UCSD-AML1 (cell line): ENCODE measurements around the gene BMP2K.
"Not testable (repeated sequence)": the region's sequence is repeated elsewhere in the genome, so short reads cannot be mapped to it uniquely, and the experiment has no call there.

Source experiments
- DNase-seq: peaks from one replicate; lab custom pipeline; 2025; ENCODE audit not compliant: unreplicated experiment; lab: John Stamatoyannopoulos, UW

Gene BMP2K

DNA sequence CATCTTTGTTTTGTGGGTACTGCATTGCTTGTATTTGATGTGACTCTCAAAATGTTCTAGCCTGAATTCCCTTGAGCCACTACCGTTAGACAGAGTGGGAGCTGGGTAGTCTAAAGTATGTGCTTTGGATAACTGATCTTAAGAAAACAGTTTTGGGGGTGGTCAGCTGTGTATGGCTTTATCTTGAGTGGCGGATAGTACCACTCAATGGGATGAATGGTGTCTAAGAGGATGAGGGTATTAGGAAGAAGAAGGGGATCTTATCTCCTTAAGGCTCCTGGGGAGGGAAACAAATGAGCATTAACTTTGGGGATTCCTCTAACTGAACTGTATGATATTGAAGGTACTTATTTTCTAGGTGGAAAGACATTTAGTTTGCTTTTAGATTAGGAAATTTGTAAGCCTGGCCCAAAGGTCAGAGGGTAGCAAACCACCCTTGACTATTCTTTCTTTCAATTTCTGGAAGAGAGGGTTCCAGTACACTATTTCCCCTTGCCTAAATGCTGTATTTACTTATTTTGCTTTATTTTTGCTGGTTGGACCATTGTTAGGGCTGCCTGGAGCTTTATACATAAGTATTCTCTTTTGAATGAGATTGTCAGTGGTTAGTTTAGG is 11.3 kb downstream of the BMP2K start:
- DNase-seq, result no peak

DNA sequence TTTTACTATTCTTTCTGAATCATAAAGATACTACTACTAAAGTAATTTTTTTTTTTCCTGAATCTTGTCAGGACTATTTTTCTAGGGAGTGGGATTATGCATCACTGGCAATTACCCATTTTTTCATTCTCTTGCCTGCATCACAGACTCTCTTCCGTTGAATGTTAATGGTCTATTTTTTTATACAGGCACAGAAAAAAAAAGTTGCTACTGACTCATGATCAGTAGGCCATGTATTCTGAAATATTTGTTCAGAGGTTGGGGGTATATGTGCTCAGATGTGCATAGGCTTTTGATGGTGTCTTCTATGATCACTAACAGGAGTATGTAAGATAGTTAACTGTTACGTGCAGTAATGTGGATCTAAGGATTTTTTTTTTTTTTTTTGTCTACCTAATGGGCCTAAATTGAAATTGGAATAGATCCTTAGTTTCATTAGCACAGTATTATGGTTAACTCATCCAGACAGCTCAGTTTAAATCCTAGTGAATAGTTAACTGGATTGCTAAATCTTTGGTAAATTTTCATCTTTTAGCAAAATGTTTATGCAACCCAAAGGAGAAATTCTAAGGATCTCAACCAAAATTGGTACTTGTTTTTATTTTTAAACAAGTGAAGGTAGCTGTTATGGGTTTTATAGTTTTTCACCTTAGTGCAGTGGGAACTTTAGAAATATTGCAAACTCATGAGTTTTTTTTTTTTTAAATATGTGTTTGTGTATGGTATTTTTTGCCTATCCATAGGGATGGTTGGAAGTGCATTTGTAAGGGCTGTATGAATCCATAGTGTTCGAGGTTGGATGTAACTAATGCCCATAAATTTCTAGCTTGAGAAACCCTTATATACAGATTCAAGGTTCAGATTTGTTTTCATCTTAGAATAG is 12.1 kb downstream of the BMP2K start:
- no peak for DNase-seq

DNA sequence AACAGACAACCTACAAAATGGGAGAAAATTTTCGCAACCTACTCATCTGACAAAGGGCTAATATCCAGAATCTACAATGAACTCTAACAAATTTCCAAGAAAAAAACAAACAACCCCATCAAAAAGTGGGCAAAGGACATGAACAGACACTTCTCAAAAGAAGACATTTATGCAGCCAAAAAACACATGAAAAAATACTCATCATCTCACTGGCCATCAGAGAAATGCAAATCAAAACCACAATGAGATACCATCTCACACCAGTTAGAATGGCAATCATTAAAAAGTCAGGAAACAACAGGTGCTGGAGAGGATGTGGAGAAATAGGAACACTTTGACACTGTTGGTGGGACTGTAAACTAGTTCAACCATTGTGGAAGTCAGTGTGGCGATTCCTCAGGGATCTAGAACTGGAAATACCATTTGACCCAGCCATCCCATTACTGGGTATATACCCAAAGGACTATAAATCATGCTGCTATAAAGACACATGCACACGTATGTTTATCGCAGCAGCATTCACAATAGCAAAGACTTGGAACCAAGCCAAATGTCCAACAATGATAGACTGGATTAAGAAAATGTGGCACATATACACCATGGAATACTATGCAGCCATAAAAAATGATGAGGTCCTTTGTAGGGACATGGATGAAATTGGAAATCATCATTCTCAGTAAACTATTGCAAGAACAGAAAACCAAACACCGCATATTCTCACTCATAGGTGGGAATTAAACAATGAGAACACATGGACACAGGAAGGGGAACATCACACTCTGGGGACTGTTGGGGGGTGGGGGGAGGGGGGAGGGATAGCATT is 19.7 kb downstream of the BMP2K start:
- not testable (repeated sequence) for DNase-seq

DNA sequence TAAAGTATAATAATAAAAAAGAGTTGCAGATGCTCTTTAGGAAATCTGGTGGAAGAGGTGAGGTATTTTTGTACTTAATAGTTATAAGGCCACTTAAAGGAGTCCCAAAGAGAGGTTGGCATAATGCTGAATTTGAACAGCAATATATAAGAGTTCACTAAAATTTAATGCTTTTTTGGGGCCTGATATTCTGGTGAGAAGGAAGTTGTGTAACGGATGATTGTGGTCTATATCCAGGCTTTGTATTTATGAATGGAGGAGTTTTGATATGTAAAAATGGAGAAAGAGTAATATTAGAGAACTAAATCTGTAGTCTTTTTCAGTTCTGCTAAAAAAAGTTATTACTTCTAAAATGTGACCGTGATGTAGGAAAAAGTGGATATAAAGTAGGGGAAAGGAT is 20.4 kb downstream of the BMP2K start:
- DNase-seq, result no peak

DNA sequence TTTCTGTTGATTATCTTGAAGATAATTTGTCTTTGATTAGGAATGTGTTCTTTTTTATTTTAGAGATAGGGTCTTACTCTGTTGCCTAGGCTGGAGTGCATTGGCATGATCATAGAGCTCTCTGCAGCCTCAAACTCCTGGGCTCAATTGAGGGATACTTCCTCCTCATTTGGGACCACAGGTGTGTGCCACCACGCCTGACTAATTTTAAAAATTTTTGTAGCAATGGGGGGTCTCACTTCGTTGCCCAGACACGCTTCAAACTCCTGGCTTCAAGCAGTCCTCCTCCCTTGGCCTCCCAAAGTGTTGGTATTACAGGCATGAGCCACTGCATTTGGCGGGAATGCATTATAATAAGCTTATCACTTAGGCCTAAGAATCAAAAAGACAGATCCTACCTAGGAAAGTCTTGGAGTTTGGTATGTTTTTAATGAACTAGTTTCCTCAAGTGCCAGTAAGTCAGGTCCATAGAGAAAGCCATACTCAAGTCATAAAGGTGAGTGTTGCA is 21.7 kb downstream of the BMP2K start:
- DNase-seq, result no peak

DNA sequence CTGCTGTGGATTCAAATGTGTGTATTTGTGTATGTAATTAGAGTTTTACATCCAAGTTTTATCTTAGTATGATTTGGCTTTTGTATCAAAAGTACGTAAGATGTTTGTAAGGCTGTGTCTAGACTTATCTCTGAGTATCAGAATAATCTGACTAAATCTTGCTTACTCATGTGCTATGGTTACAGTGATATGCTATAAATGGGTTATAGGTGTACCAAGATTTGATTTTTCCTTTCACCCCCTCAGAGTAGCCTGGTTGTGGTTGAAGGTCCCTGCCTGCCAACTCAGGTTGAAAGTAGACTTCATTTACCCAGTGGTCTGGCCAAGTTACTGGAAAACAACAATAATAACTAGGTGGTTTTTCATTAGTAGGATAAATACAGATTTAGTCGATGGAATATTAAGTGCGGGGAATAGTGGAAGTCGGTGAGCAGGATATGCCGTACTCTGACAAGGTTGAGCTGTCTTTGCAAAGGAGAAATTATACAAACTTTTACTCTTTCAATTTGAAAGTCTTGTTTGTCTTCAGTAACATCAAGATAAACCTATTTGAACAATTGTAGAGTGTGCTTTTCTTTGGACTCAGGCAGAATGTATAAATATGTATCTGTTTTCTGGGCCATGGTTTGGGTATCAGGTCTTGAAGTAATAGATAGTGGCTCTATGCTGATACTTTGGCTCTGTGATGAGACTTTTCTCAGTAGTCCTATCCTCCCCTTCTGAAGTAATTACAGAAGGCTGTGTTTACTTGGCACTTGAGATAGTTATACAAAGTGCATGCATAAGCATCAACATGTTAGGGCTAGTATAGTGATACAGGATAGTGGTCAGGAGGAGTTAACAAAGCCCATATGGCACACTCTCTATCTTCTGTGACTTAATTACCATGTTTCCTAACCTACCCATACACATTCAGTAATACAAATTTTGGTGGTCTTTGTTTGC is 23.7 kb downstream of the BMP2K start:
- no peak for DNase-seq

DNA sequence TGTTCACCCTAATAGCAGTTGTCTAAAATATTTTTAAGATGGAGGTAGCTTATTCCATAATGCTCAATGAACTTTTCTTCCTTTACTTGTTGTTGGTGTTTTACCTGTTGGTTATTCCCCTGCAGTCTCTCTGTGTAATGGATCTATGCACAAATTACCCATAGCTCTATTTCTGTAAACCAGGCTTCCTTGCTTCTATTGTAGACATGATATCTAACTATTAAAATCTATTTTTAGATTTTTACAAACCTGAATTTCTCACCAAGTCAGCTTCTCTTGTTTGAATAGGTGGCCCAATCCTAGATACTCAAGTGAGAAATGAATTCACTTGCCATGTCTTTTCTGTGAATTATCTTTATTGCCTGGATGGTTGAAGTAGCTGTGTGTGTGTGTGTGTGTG is 24.8 kb downstream of the BMP2K start:
- DNase-seq, result no peak

DNA sequence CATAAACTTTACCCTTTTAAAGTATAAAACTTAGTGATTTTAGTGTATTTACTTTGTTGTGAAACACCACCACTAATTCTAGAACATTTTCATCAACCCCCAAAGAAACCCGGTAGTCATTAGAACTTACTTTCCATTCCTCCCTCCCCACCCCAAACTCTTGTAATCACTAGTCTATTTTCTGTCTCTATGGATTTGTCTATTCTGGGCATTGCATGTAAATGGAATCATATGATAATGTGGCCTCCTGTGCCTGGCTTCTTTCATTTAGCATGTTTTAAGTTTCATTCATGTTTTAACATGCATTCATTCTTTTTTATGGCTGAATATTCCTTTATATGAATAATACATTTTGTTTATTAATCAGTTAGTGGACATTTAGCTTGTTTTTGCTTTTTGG is 27.8 kb downstream of the BMP2K start:
- no peak for DNase-seq

DNA sequence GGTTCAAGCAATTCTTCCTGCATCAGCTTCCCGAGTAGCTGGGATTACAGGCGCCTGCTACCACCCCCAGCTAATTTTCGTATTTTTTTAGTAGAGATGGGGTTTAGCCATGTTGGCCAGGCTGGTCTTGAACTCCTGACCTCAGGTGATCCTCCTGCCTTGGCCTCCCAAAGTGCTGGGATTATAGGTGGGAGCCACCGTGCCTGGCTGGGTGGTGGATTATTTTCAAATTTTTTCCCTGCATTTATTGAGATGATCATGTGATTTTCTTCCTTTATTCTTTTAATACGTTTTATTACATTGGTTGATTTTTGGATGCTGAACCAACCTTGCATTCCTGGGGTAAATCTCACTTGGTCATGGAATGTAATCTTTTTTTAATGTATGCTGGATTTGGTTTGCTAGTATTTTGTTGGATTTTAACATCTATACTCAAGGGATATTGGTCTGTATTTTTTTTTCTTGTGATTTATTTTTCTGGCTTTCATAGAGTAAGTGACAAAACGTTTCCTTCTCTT is 30.9 kb downstream of the BMP2K start:
- no peak for DNase-seq

DNA sequence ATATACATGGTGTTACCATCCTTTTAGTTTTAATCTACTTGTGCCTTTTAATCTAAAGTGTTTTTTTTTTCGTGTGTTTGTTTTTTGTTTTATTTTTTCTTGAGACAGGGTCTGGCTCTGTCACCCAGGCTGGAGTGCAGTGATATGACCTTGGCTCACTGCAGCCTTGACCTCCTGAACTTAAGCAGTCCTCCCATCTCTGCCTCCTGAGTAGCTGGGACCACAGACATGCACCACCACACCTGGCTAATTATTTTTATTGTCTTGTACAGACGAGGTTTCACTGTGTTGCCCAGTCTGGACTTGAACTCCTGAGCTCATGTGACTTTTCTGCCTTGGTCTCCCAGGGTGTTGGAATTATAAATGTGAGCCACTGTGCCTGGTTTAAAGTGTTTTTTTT is 33.1 kb downstream of the BMP2K start:
- no peak for DNase-seq

DNA sequence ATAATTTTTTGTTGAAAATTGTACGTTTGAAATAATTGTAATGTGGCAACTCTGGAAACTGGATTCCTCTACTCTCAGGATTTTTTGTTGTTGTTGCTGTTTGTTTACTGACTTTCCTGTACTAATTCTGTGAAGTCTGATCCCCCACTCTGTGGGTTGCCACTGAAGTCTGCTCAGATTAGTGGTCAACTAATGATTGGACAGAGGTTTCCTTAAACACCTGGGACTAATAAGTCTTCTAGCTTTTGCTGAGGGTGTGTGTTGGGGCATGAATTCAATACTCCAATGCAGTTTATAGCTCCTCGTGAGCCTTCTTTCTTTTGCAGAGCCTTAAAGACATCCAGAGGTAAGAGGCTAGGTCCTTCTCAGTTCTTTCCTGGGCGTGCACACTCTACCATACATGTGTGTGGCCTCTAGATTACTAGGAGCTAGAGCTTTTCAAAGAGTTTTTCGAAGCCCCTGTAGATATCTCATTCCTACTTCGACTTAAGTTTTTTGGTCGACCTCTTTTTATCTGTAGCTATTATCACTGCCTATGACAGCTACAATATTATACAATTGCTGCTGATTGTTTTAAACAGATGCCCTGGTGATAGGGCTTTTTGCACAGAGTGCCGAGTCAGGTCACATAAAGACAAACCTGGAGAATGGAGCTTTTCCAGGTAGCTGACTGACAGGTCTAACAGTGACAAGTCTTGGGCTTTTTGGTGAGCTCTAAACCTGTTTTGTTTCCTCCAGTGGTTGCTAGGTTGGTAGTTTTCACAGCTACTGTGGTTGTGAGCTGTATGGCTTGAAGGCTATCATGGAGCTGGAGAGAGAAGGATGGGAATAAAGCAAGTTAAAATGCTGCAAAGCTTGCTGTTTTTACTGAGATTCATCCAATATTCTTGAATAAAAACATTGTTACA is 34.0 kb downstream of the BMP2K start:
- no peak for DNase-seq

DNA sequence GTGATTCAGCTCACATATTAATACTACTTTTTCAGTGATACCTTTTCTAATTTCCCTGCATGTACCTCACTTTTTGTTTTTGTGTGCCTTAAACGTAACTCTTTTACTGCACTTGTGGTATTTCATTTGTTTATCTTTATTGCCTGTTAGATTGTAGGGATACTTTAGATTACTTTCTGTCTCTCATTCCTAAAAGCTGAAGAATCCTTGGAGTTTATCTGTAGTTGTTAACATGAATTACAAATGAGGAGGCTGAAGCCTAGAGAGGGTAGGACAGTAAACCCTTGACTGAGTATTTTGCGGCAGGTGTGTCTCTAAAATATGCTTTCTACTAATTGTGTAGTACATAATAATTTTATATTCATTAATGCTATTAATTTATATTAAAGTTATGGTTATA is 34.9 kb downstream of the BMP2K start:
- no peak for DNase-seq

DNA sequence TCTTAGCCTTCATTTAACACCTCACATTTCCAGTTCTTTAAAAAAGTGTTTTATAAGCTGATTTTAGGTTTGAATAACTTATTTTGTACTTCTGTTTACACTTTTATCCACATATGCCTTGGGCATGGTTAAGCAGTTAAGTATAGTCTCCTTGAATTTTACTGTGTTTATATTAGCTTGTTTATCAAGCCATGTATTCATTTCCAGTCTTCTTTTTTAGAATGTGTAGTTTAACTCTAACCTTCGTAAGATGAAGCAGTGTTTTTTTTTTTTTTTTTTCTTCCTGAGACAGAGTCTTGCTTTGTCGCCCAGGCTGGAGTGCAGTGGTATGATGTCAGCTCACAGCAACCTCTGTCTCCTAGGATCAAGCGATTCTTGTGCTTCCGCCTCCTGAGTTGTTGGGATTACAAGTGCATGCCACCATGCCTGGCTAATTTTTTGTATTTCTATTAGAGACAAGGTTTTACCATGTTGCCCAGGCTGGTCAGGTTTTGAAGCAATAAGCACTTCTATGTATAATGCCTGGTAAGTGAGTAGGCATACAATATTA is 42.5 kb downstream of the BMP2K start:
- no peak for DNase-seq

DNA sequence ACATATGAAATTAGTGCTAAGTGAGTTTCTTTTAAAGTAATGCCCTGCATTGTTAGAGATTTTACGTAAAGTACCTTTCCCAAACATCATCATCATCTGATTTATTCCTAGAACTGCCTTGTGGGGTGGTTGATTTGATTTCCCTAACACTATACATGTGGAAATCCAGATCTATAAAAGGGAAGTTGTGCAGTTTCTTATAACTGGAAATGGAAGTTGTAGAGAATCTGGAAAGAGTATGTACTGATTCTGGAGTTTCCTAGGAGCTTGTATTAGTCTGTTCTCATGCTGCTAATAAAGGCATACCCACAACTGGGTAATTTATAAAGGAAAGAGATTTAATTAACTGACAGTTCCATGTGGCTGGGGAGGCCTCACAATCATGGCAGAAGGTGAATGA is 47.9 kb downstream of the BMP2K start:
- no peak for DNase-seq

DNA sequence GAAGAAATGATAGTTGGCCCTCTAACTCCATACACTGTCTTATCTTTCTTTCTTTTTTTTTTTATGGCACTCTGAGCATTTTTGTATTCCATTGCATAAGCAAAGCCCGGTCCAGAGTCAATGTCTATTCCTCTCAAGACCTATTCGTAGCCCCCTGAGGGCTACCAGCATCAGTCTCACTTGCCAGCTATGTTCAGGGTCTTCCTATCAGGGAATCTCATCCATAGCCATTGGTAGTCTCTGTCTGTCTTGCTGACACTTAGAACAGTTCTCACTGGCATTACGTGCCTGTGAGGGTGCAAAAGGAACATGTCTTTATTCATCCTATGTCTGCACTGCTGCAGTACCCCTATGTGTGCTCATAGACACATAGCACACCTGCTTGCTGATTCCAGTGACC is 51.0 kb downstream of the BMP2K start:
- no peak for DNase-seq

DNA sequence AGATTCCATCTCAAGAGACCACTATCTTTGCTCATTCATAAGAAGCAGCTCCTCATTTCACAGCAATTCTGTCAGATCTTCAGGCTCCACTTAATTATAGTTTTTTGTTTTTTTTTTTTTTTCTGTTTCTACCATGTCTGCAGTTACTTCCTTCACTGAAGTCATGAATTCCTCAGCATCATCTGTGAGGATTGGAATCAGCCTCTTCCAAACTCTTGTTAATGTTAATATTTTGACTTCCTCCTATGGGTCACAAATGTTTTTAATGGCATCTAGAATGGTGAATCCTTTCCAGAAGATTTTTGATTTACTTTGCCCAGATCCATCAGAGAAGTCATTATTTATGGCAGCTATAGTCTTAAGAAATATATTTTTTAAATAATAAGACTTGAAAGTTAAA is 53.1 kb downstream of the BMP2K start:
- DNase-seq, result no peak

DNA sequence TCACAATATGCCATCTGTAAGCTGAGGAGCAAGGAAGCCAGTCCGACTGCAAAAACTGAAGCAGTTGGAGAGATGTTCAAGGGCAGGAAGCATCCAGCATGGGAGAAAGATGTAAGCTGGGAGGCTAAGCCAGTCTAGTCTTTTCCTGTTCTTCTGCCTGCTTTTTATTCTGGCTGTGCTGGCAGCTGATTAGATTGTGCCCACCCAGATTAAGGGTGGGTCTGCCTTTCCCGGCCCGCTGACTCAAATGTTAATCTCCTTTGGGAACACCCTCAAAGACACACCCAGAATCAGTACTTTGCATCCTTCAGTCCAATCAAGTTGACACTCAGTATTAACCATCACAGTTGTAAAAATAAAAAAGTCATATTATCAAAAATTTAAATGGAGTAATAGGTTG is 63.5 kb downstream of the BMP2K start:
- DNase-seq, result not testable (repeated sequence)

DNA sequence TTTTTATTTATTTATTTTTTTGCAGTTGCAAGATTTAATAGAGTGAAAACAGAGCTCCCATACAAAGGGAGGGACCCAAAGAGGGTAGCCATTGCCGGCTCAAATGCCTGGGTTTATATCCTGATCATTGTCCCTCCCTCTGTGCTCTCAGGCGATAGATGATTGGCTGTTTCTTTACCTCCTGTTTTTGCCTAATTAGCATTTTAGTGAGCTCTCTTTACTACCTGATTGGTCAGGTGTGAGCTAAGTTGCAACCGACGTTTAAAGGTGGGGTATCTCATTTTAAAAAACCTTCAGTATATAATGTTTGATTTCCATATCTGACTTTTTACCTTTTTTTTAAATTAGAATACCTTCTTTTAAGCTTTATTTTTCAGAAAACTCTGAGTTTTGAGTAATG is 64.1 kb downstream of the BMP2K start:
- DNase-seq, result not testable (repeated sequence)

DNA sequence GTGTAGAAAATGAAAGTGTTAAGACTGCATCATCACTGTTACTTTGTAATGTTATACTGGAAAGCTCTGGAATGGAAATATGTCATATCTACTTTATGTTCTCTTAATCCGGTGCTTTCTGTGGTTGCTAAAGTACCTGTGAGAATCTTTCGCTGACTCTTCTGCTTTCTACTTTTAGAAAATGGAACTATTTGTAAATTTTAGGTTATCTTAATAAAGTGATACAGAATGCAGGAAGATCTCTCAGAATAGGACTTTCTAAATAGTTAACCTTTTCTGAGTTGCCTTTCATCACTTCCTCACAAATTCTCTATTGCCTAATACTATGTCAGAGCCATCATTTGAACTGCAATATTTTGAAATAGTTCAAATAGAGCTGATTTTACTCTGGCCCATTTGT is 69.3 kb downstream of the BMP2K start:
- DNase-seq, result no peak
